ENCODE results near the gene AGMO. TPM values are rescaled to one million over a fixed set of nuclear protein-coding genes. Genes with fewer than 3 reads are reported as not detected.

Gene AGMO
- polyA plus RNA-seq, 1 donor (not counting 4 experiments of a cell fraction or from before 2014, with no cell fraction given), result not detected

DNA sequence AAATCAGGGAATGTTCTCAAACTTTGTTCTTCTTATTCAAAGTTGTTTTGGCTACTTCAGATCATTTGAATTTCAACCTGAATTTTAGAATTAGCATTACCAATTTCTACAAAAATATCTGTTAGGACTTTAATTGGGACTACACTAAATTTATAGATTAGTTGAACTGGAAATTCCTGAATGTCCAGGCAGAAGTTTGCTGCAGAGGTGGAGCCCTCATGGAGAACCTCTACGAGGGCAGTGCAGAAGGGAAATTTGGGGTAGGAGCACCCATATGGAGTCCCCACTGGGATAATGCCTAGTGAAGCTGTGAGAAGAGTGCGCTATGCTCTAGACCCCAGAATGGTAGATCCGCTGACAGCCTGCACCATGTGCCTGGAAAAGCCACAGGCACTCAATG lies 22.8 kb upstream of the AGMO start:
- no peak overlapping the region for H3K4me2 ChIP-seq (ENCODE audit: control insufficient read depth, extremely low read depth, insufficient read depth, low read depth, low read length)
- dilution Hi-C loops (cut with MboI; ENCODE audit: extremely low pct_ligation_motif_present, low sequenced_read_pairs), result no loop called here
- H3K9ac ChIP-seq (ENCODE audit: control insufficient read depth, extremely low read depth, insufficient read depth, low read length), result no peak overlapping the region
- H4K20me1 ChIP-seq (ENCODE audit: control insufficient read depth, extremely low read depth, insufficient read depth, low read length), result no peaks in the 10 kb centered on the region
- DNase-seq (ENCODE audit: low read depth, low spot score) (no peak), FAIRE-seq (no peak)
- H3K4me3 ChIP-seq (ENCODE audit: control insufficient read depth in 2 of 3, extremely low read depth in 1 of 3, insufficient read depth in 2 of 3, low read depth in 1 of 3, low read length in 3 of 3), result no peak overlapping the region
- no peaks in the 10 kb centered on the region for H3K79me2 ChIP-seq (ENCODE audit: control insufficient read depth, insufficient read depth, low read length)
- H3K9me1 ChIP-seq (ENCODE audit: control insufficient read depth, extremely low read depth, insufficient read depth, low read length), result no peaks in the 10 kb centered on the region
- H3K27ac ChIP-seq (ENCODE audit: control insufficient read depth, insufficient read depth, low read length), result no peak overlapping the region
- no peaks in the 10 kb centered on the region for H3K4me1 ChIP-seq (ENCODE audit: control insufficient read depth, extremely low read depth, insufficient read depth, low read length)
- H3K9me3 ChIP-seq (ENCODE audit: control insufficient read depth, low read depth, low read length), result no peaks in the 10 kb centered on the region
- no peak overlapping the region for H2AFZ ChIP-seq (ENCODE audit: control insufficient read depth, low read length)
- no peaks in the 10 kb centered on the region for H3K36me3 ChIP-seq (ENCODE audit: control insufficient read depth in 2 of 2, extremely low read depth in 1 of 2, insufficient read depth in 2 of 2, low read length in 2 of 2)
- H3K27me3 ChIP-seq (ENCODE audit: control insufficient read depth, extremely low read depth, insufficient read depth, low read length), result no peaks in the 10 kb centered on the region
- TF ChIP-seq, protein P1, sequence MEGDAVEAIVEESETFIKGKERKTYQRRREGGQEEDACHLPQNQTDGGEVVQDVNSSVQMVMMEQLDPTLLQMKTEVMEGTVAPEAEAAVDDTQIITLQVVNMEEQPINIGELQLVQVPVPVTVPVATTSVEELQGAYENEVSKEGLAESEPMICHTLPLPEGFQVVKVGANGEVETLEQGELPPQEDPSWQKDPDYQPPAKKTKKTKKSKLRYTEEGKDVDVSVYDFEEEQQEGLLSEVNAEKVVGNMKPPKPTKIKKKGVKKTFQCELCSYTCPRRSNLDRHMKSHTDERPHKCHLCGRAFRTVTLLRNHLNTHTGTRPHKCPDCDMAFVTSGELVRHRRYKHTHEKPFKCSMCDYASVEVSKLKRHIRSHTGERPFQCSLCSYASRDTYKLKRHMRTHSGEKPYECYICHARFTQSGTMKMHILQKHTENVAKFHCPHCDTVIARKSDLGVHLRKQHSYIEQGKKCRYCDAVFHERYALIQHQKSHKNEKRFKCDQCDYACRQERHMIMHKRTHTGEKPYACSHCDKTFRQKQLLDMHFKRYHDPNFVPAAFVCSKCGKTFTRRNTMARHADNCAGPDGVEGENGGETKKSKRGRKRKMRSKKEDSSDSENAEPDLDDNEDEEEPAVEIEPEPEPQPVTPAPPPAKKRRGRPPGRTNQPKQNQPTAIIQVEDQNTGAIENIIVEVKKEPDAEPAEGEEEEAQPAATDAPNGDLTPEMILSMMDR (optimal IDR thresholded peaks at IDR 0.05 in 1 of 3, IDR thresholded peaks at IDR 0.05 in 1 of 3, conservative IDR thresholded peaks at IDR 0.05 in 1 of 3; ENCODE audit: extremely low read depth in 1 of 3, insufficient read depth in 2 of 3, low read length in 3 of 3), result no peak
- no peak for TF ChIP-seq EZH2 (IDR thresholded peaks at IDR 0.05; ENCODE audit: low read length)

DNA sequence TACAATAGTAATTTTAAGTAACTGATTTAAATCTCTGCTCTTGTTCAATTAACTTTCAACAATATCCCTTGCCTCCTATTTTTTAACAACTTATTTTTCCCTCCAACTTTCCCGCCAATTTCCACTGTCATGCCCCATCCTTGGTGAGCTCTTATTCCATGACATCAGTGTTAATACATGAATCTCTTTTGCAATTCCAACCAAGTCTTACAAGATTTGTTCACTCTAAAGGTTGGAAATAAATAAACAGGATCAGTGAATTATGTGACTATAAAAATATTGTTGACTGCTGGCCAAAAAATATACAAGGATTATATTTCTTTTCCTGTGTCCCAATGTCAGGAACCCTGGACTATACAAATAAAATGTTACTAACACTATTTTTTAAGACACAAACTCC lies 21.0 kb upstream of the AGMO start:
- DNase-seq (ENCODE audit: low read depth, low spot score), result no peak
- Histone ChIP-seq H3K9ac (ENCODE audit: control insufficient read depth, extremely low read depth, insufficient read depth, low read length) (no peak overlapping the region), H3K4me3 (ENCODE audit: control insufficient read depth in 2 of 3, extremely low read depth in 1 of 3, insufficient read depth in 2 of 3, low read depth in 1 of 3, low read length in 3 of 3) (no peak overlapping the region), H3K9me1 (ENCODE audit: control insufficient read depth, extremely low read depth, insufficient read depth, low read length) (no peaks in the 10 kb centered on the region), H3K27me3 (ENCODE audit: control insufficient read depth, extremely low read depth, insufficient read depth, low read length) (no peaks in the 10 kb centered on the region), H3K79me2 (ENCODE audit: control insufficient read depth, insufficient read depth, low read length) (no peaks in the 10 kb centered on the region), H3K27ac (ENCODE audit: control insufficient read depth, insufficient read depth, low read length) (no peak overlapping the region), H3K4me2 (ENCODE audit: control insufficient read depth, extremely low read depth, insufficient read depth, low read depth, low read length) (no peak overlapping the region), H2AFZ (ENCODE audit: control insufficient read depth, low read length) (no peak overlapping the region), H3K4me1 (ENCODE audit: control insufficient read depth, extremely low read depth, insufficient read depth, low read length) (no peaks in the 10 kb centered on the region), H3K36me3 (ENCODE audit: control insufficient read depth in 2 of 2, extremely low read depth in 1 of 2, insufficient read depth in 2 of 2, low read length in 2 of 2) (no peaks in the 10 kb centered on the region), H4K20me1 (ENCODE audit: control insufficient read depth, extremely low read depth, insufficient read depth, low read length) (no peaks in the 10 kb centered on the region), H3K9me3 (ENCODE audit: control insufficient read depth, low read depth, low read length) (no peaks in the 10 kb centered on the region)
- dilution Hi-C loops (cut with MboI; ENCODE audit: extremely low pct_ligation_motif_present, low sequenced_read_pairs), result no loop called here
- FAIRE-seq, result no peak
- TF ChIP-seq, protein P1 (optimal IDR thresholded peaks at IDR 0.05 in 1 of 3, IDR thresholded peaks at IDR 0.05 in 1 of 3, conservative IDR thresholded peaks at IDR 0.05 in 1 of 3; ENCODE audit: extremely low read depth in 1 of 3, insufficient read depth in 2 of 3, low read length in 3 of 3), result no peak
- no peak for TF ChIP-seq EZH2 (IDR thresholded peaks at IDR 0.05; ENCODE audit: low read length)

Measured in keratinocyte (primary cell).